Measurements from ENCODE around the gene BTNL3. TPM values are rescaled to one million over a fixed set of nuclear protein-coding genes. Genes with fewer than 3 reads are reported as not detected.
"Not testable (repeated sequence)": the region's sequence is repeated elsewhere in the genome, so short reads cannot be mapped to it uniquely, and the experiment has no call there.

Gene BTNL3
- total RNA-seq, 1 donor from 2014 or later, result not detected

DNA sequence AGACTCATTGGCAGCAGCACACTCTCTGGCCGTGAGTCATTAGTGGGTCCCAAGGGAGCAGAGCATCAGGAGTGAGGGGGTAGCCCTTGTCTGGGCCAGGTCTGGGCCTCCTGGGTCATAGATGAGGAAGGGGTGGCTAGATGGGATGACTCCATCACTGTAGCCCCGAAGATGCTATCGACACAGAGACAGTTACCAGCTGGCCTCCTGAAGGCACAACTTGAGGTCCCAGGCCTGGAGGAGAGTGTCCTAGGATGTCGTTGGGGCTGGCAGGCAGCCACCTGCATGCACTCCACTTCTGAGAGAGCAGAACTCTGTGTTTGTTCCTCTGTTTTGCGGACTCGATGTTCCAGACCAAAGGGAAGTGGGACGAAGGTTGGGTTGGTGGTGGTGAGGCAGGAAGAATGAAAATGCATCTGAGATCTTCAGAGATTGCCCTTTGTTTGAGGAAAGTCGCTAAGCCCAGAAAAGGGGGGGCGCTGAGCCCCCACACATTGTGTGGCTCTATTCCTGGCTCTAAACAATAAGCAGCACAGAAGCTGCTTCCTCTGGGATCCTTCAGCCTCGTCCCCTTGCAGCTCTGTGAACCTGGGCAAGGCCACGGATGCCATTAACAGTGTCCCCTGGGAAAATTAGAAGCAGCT lies 56.1 kb downstream of the BTNL3 start:
- Histone ChIP-seq H3K27me3 (ENCODE audit: insufficient read depth, low read length) (peaks cover 3% of the 10 kb centered on the region), H3K36me3 (ENCODE audit: insufficient read depth, low read length) (no peaks in the 10 kb centered on the region), H3K27ac (ENCODE audit: low read depth, low read length) (no peak overlapping the region), H3K4me1 (ENCODE audit: insufficient read depth, low read length) (no peaks in the 10 kb centered on the region), H3K79me2 (ENCODE audit: insufficient read depth, low read length) (no peaks in the 10 kb centered on the region), H3K9ac (ENCODE audit: low read length) (no peak overlapping the region), H3K9me3 (ENCODE audit: insufficient read depth, low read depth, low read length) (peaks cover 3% of the 10 kb centered on the region), H3K4me2 (ENCODE audit: low read length) (no peak overlapping the region), H3K4me3 (ENCODE audit: insufficient read depth, low read depth, low read length) (no peak overlapping the region), H2AFZ (ENCODE audit: low read depth, low read length) (no peak overlapping the region), H4K20me1 (ENCODE audit: insufficient read depth, low read length) (no peaks in the 10 kb centered on the region)
- peaks cover 2% of the 10 kb centered on the region for H3K9me3 Mint-ChIP-seq (ENCODE audit: unreplicated experiment)
- H3K27ac Mint-ChIP-seq (ENCODE audit: unreplicated experiment), result no peak overlapping the region
- H3K27me3 Mint-ChIP-seq (ENCODE audit: low read depth, unreplicated experiment), result peaks cover 43% of the 10 kb centered on the region
- no peak overlapping the region for H3K4me3 Mint-ChIP-seq (ENCODE audit: unreplicated experiment)
- DNase-seq (ENCODE audit: low read depth), result no peak
- FAIRE-seq, result no peak
- no peaks in the 10 kb centered on the region for H3K4me1 Mint-ChIP-seq (ENCODE audit: low read depth, unreplicated experiment)
- TF ChIP-seq, protein P1, sequence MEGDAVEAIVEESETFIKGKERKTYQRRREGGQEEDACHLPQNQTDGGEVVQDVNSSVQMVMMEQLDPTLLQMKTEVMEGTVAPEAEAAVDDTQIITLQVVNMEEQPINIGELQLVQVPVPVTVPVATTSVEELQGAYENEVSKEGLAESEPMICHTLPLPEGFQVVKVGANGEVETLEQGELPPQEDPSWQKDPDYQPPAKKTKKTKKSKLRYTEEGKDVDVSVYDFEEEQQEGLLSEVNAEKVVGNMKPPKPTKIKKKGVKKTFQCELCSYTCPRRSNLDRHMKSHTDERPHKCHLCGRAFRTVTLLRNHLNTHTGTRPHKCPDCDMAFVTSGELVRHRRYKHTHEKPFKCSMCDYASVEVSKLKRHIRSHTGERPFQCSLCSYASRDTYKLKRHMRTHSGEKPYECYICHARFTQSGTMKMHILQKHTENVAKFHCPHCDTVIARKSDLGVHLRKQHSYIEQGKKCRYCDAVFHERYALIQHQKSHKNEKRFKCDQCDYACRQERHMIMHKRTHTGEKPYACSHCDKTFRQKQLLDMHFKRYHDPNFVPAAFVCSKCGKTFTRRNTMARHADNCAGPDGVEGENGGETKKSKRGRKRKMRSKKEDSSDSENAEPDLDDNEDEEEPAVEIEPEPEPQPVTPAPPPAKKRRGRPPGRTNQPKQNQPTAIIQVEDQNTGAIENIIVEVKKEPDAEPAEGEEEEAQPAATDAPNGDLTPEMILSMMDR (IDR thresholded peaks at IDR 0.05; ENCODE audit: insufficient read depth, low read depth, low read length), result no peak
- TF ChIP-seq EZH2 (IDR thresholded peaks at IDR 0.05; ENCODE audit: insufficient read depth, low read length), result no peak
- H3K36me3 Mint-ChIP-seq (ENCODE audit: low read depth, unreplicated experiment), result no peaks in the 10 kb centered on the region

DNA sequence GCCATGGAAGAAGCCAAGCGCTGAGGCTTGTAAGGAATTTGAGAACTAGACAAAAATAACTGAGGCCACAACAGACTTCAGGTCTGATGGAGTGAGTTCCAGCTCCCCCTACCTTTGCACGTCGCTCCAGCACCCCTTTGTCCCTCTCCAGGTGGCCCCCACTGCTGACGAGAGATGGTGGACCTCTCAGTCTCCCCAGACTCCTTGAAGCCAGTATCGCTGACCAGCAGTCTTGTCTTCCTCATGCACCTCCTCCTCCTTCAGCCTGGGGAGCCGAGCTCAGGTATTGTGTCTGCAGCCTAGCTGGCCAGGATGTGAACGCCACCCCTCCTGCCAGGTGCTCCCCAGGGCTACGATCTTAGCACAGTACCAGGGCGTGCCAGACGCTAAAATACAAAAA lies 56.7 kb downstream of the BTNL3 start:
- no peak overlapping the region for H2AFZ ChIP-seq (ENCODE audit: low read depth, low read length)
- H4K20me1 ChIP-seq (ENCODE audit: insufficient read depth, low read length), result no peaks in the 10 kb centered on the region

DNA sequence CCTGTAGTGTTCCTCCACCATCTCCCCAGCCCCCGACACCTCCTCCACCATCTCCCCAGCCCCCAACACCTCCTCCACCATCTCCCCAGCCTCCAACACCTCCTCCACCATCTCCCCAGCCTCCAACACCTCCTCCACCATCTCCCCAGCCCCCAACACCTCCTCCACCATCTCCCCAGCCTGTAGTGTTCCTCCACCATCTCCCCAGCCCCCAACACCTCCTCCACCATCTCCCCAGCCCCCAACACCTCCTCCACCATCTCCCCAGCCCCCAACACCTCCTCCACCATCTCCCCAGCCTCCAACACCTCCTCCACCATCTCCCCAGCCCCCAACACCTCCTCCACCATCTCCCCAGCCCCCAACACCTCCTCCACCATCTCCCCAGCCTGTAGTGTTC lies 57.2 kb downstream of the BTNL3 start:
- H3K4me1 ChIP-seq (ENCODE audit: insufficient read depth, low read length); H3K9me3 Mint-ChIP-seq (ENCODE audit: unreplicated experiment); H3K4me3 Mint-ChIP-seq (ENCODE audit: unreplicated experiment); H3K4me2 ChIP-seq (ENCODE audit: low read length); H3K27me3 ChIP-seq (ENCODE audit: insufficient read depth, low read length); H3K4me3 ChIP-seq (ENCODE audit: insufficient read depth, low read depth, low read length); FAIRE-seq; DNase-seq (ENCODE audit: low read depth); H4K20me1 ChIP-seq (ENCODE audit: insufficient read depth, low read length); H3K36me3 ChIP-seq (ENCODE audit: insufficient read depth, low read length); H3K4me1 Mint-ChIP-seq (ENCODE audit: low read depth, unreplicated experiment); H3K79me2 ChIP-seq (ENCODE audit: insufficient read depth, low read length); H3K9ac ChIP-seq (ENCODE audit: low read length); H2AFZ ChIP-seq (ENCODE audit: low read depth, low read length); H3K36me3 Mint-ChIP-seq (ENCODE audit: low read depth, unreplicated experiment); H3K9me3 ChIP-seq (ENCODE audit: insufficient read depth, low read depth, low read length); H3K27ac Mint-ChIP-seq (ENCODE audit: unreplicated experiment); H3K27ac ChIP-seq (ENCODE audit: low read depth, low read length): not testable (repeated sequence)
- peaks cover 42% of the 10 kb centered on the region for H3K27me3 Mint-ChIP-seq (ENCODE audit: low read depth, unreplicated experiment)

More for the DNA sequence above, 56.7 kb downstream of the BTNL3 start:
- Histone ChIP-seq H3K27ac (ENCODE audit: low read depth, low read length) (no peak overlapping the region), H3K9ac (ENCODE audit: low read length) (no peak overlapping the region), H3K4me1 (ENCODE audit: insufficient read depth, low read length) (no peaks in the 10 kb centered on the region), H3K36me3 (ENCODE audit: insufficient read depth, low read length) (no peaks in the 10 kb centered on the region), H3K79me2 (ENCODE audit: insufficient read depth, low read length) (no peaks in the 10 kb centered on the region), H3K27me3 (ENCODE audit: insufficient read depth, low read length) (peaks cover 3% of the 10 kb centered on the region), H3K9me3 (ENCODE audit: insufficient read depth, low read depth, low read length) (peaks cover 3% of the 10 kb centered on the region), H3K4me2 (ENCODE audit: low read length) (no peak overlapping the region), H3K4me3 (ENCODE audit: insufficient read depth, low read depth, low read length) (no peak overlapping the region)
- no peak overlapping the region for H3K27ac Mint-ChIP-seq (ENCODE audit: unreplicated experiment)
- FAIRE-seq, result no peak
- H3K4me1 Mint-ChIP-seq (ENCODE audit: low read depth, unreplicated experiment), result no peaks in the 10 kb centered on the region
- TF ChIP-seq, protein P1 (IDR thresholded peaks at IDR 0.05; ENCODE audit: insufficient read depth, low read depth, low read length), result no peak
- TF ChIP-seq EZH2 (IDR thresholded peaks at IDR 0.05; ENCODE audit: insufficient read depth, low read length), result no peak
- DNase-seq (ENCODE audit: low read depth), result no peak
- no peaks in the 10 kb centered on the region for H3K36me3 Mint-ChIP-seq (ENCODE audit: low read depth, unreplicated experiment)
- H3K4me3 Mint-ChIP-seq (ENCODE audit: unreplicated experiment), result no peak overlapping the region
- H3K9me3 Mint-ChIP-seq (ENCODE audit: unreplicated experiment), result peaks cover 2% of the 10 kb centered on the region
- H3K27me3 Mint-ChIP-seq (ENCODE audit: low read depth, unreplicated experiment), result peaks cover 43% of the 10 kb centered on the region
